HEK293 (cell line): ENCODE results near the gene SSTR5.
A peak's percentile ranks its signal among the peaks of the same experiment; 100 is the strongest.

Source experiments
- FEZF1 ChIP-seq: fragments of 450-650 bp; formaldehyde crosslinking; IDR thresholded peaks from 2 replicates; pipeline ENCODE4 v1.5.1; 2016; ENCODE audit warnings: missing biosample characterization, missing genetic modification characterization
- RBAK ChIP-seq: fragments of 450-650 bp; formaldehyde crosslinking; IDR thresholded peaks from 2 replicates; pipeline ENCODE4 v1.5.1; 2016; ENCODE audit warnings: missing biosample characterization, missing genetic modification characterization
- SCRT1 ChIP-seq: fragments of 450-650 bp; formaldehyde crosslinking; IDR thresholded peaks from 2 replicates; pipeline ENCODE4 v1.5.1; 2016; ENCODE audit warnings: missing biosample characterization, missing genetic modification characterization, borderline replicate concordance
- SP3 ChIP-seq: fragments of 450-650 bp; formaldehyde crosslinking; IDR thresholded peaks from 2 replicates; pipeline ENCODE4 v1.5.1; 2016; ENCODE audit warnings: missing biosample characterization, missing genetic modification characterization
- YY1 ChIP-seq: fragments of 450-650 bp; formaldehyde crosslinking; IDR thresholded peaks from 2 replicates; pipeline ENCODE4 v1.5.1; 2018; ENCODE audit warnings: missing biosample characterization, missing genetic modification characterization
- ZNF16 ChIP-seq: fragments of 450-650 bp; formaldehyde crosslinking; IDR thresholded peaks from 2 replicates; pipeline ENCODE4 v1.5.1; 2016; ENCODE audit warnings: low read depth, missing biosample characterization, missing genetic modification characterization
- ZNF221 ChIP-seq: fragments of 450-650 bp; formaldehyde crosslinking; IDR thresholded peaks from 2 replicates; pipeline ENCODE4 v1.5.1; 2017; ENCODE audit warnings: missing biosample characterization, missing genetic modification characterization, borderline replicate concordance
- ZNF292 ChIP-seq: fragments of 450-650 bp; formaldehyde crosslinking; IDR thresholded peaks from 2 replicates; pipeline ENCODE4 v1.5.1; 2016; ENCODE audit warnings: low read depth, missing biosample characterization, missing genetic modification characterization, borderline replicate concordance
- ZNF404 ChIP-seq: fragments of 450-650 bp; formaldehyde crosslinking; IDR thresholded peaks from 2 replicates; pipeline ENCODE4 v1.5.1; 2017; ENCODE audit warnings: missing biosample characterization, missing genetic modification characterization
- ZNF501 ChIP-seq: fragments of 450-650 bp; formaldehyde crosslinking; IDR thresholded peaks from 2 replicates; pipeline ENCODE4 v1.5.1; 2016; ENCODE audit warnings: missing biosample characterization, missing genetic modification characterization
- ZNF529 ChIP-seq: fragments of 450-650 bp; formaldehyde crosslinking; IDR thresholded peaks from 2 replicates; pipeline ENCODE4 v1.5.1; 2017; ENCODE audit warnings: missing genetic modification characterization, missing biosample characterization; ENCODE audit not compliant: insufficient replicate concordance
- ZNF585B ChIP-seq: fragments of 450-650 bp; formaldehyde crosslinking; IDR thresholded peaks from 2 replicates; pipeline ENCODE4 v1.5.1; 2016; ENCODE audit warnings: missing biosample characterization, missing genetic modification characterization
- ZNF629 ChIP-seq: fragments of 450-650 bp; formaldehyde crosslinking; IDR thresholded peaks from 2 replicates; pipeline ENCODE4 v1.5.1; 2017; ENCODE audit warnings: missing biosample characterization, missing genetic modification characterization
- ZNF654 ChIP-seq: fragments of 450-650 bp; formaldehyde crosslinking; IDR thresholded peaks from 2 replicates; pipeline ENCODE4 v1.5.1; 2016; ENCODE audit warnings: low read depth, missing biosample characterization, missing genetic modification characterization
- ZNF707 ChIP-seq: fragments of 450-650 bp; formaldehyde crosslinking; IDR thresholded peaks from 2 replicates; pipeline ENCODE4 v1.5.1; 2016; ENCODE audit warnings: missing biosample characterization, missing genetic modification characterization
- ZNF776 ChIP-seq: fragments of 450-650 bp; formaldehyde crosslinking; IDR thresholded peaks from 2 replicates; pipeline ENCODE4 v1.5.0; 2017; ENCODE audit warnings: missing biosample characterization, missing genetic modification characterization, borderline replicate concordance
- ZXDB ChIP-seq: fragments of 450-650 bp; formaldehyde crosslinking; IDR thresholded peaks from 2 replicates; pipeline ENCODE4 v1.5.1; 2016; ENCODE audit warnings: missing biosample characterization, missing genetic modification characterization
- TF ChIP-seq, protein P1 (sequence below): fragments of 450-650 bp; formaldehyde crosslinking; IDR thresholded peaks from 2 replicates; pipeline ENCODE4 v1.5.1; 2016; ENCODE audit warnings: missing biosample characterization, missing genetic modification characterization
- TF ChIP-seq, protein P2 (sequence below): fragments of 450-650 bp; formaldehyde crosslinking; IDR thresholded peaks from 2 replicates; pipeline ENCODE4 v1.5.1; 2016; ENCODE audit warnings: missing biosample characterization, missing genetic modification characterization
- TF ChIP-seq, protein P3 (sequence below): fragments of 450-650 bp; formaldehyde crosslinking; IDR thresholded peaks from 2 replicates; pipeline ENCODE4 v1.5.1; 2017; ENCODE audit warnings: missing biosample characterization, mild to moderate bottlenecking, missing genetic modification characterization, moderate library complexity
- TF ChIP-seq, protein P4 (sequence below): fragments of 450-650 bp; formaldehyde crosslinking; IDR thresholded peaks from 2 replicates; pipeline ENCODE4 v1.5.1; 2016; ENCODE audit warnings: missing biosample characterization, missing genetic modification characterization
- TF ChIP-seq, protein P5 (sequence below): IDR thresholded peaks from 2 replicates; pipeline ENCODE4 v1.6.1; 2011; ENCODE audit warnings: mild to moderate bottlenecking, low read depth, low read length, borderline replicate concordance
- TF ChIP-seq, protein P6 (sequence below): fragments of 450-650 bp; formaldehyde crosslinking; IDR thresholded peaks from 2 replicates; pipeline ENCODE4 v1.5.1; 2016; ENCODE audit warnings: missing biosample characterization, missing genetic modification characterization

The SSTR5 gene

DNA sequence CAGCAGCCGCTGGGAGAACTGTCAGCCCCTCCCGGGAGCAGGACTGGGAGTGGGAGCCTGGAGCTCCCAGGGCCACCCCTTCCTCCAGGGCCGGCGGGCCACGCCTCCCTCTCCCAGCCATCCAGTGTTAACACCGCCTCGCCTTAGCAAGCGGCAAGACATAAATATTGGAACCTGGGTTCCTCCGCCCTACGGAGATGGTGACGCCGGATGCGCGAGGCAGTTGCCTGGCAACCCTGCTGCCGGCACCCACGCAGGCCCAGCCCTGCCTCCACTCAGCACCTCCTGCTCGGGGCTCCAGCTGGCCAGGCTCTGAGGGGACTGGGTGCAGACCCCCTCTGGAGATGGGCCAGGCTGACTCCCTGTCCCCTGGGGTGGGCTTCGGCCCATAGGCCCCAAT is 52.9 kb downstream of the SSTR5 start (continued):
- TF ChIP-seq, protein P1, sequence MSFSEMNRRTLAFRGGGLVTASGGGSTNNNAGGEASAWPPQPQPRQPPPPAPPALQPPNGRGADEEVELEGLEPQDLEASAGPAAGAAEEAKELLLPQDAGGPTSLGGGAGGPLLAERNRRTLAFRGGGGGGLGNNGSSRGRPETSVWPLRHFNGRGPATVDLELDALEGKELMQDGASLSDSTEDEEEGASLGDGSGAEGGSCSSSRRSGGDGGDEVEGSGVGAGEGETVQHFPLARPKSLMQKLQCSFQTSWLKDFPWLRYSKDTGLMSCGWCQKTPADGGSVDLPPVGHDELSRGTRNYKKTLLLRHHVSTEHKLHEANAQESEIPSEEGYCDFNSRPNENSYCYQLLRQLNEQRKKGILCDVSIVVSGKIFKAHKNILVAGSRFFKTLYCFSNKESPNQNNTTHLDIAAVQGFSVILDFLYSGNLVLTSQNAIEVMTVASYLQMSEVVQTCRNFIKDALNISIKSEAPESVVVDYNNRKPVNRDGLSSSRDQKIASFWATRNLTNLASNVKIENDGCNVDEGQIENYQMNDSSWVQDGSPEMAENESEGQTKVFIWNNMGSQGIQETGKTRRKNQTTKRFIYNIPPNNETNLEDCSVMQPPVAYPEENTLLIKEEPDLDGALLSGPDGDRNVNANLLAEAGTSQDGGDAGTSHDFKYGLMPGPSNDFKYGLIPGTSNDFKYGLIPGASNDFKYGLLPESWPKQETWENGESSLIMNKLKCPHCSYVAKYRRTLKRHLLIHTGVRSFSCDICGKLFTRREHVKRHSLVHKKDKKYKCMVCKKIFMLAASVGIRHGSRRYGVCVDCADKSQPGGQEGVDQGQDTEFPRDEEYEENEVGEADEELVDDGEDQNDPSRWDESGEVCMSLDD (tag by site-specific recombination), result no peak
- TF ChIP-seq ZNF529 (tag by site-specific recombination) (no peak), ZNF16 (tag by site-specific recombination) (no peak), FEZF1 (tag by site-specific recombination) (no peak), ZNF776 (no peak), SP3 (tag by site-specific recombination) (no peak), ZNF585B (tag by site-specific recombination) (no peak), ZNF404 (tag by site-specific recombination) (no peak), ZNF501 (no peak), RBAK (tag by site-specific recombination) (no peak), ZNF292 (tag by site-specific recombination) (no peak), ZXDB (no peak), ZNF654 (tag by site-specific recombination) (no peak), ZNF221 (tag by site-specific recombination) (no peak), ZNF629 (tag by site-specific recombination) (peak; percentile 30; the same call in 1 of the 2 replicates), YY1 (tag by site-specific recombination) (no peak), ZNF707 (no peak), SCRT1 (tag by site-specific recombination) (no peak)
- TF ChIP-seq, protein P2, sequence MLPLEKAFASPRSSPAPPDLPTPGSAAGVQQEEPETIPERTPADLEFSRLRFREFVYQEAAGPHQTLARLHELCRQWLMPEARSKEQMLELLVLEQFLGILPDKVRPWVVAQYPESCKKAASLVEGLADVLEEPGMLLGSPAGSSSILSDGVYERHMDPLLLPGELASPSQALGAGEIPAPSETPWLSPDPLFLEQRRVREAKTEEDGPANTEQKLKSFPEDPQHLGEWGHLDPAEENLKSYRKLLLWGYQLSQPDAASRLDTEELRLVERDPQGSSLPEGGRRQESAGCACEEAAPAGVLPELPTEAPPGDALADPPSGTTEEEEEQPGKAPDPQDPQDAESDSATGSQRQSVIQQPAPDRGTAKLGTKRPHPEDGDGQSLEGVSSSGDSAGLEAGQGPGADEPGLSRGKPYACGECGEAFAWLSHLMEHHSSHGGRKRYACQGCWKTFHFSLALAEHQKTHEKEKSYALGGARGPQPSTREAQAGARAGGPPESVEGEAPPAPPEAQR (tag by site-specific recombination), result no peak
- TF ChIP-seq, protein P3, sequence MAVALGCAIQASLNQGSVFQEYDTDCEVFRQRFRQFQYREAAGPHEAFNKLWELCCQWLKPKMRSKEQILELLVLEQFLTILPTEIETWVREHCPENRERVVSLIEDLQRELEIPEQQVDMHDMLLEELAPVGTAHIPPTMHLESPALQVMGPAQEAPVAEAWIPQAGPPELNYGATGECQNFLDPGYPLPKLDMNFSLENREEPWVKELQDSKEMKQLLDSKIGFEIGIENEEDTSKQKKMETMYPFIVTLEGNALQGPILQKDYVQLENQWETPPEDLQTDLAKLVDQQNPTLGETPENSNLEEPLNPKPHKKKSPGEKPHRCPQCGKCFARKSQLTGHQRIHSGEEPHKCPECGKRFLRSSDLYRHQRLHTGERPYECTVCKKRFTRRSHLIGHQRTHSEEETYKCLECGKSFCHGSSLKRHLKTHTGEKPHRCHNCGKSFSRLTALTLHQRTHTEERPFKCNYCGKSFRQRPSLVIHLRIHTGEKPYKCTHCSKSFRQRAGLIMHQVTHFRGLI, result no peak
- TF ChIP-seq, protein P4, sequence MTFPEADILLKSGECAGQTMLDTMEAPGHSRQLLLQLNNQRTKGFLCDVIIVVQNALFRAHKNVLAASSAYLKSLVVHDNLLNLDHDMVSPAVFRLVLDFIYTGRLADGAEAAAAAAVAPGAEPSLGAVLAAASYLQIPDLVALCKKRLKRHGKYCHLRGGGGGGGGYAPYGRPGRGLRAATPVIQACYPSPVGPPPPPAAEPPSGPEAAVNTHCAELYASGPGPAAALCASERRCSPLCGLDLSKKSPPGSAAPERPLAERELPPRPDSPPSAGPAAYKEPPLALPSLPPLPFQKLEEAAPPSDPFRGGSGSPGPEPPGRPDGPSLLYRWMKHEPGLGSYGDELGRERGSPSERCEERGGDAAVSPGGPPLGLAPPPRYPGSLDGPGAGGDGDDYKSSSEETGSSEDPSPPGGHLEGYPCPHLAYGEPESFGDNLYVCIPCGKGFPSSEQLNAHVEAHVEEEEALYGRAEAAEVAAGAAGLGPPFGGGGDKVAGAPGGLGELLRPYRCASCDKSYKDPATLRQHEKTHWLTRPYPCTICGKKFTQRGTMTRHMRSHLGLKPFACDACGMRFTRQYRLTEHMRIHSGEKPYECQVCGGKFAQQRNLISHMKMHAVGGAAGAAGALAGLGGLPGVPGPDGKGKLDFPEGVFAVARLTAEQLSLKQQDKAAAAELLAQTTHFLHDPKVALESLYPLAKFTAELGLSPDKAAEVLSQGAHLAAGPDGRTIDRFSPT (tag by site-specific recombination), result no peak
- TF ChIP-seq, protein P5, sequence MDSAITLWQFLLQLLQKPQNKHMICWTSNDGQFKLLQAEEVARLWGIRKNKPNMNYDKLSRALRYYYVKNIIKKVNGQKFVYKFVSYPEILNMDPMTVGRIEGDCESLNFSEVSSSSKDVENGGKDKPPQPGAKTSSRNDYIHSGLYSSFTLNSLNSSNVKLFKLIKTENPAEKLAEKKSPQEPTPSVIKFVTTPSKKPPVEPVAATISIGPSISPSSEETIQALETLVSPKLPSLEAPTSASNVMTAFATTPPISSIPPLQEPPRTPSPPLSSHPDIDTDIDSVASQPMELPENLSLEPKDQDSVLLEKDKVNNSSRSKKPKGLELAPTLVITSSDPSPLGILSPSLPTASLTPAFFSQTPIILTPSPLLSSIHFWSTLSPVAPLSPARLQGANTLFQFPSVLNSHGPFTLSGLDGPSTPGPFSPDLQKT, result no peak
- TF ChIP-seq, protein P6, sequence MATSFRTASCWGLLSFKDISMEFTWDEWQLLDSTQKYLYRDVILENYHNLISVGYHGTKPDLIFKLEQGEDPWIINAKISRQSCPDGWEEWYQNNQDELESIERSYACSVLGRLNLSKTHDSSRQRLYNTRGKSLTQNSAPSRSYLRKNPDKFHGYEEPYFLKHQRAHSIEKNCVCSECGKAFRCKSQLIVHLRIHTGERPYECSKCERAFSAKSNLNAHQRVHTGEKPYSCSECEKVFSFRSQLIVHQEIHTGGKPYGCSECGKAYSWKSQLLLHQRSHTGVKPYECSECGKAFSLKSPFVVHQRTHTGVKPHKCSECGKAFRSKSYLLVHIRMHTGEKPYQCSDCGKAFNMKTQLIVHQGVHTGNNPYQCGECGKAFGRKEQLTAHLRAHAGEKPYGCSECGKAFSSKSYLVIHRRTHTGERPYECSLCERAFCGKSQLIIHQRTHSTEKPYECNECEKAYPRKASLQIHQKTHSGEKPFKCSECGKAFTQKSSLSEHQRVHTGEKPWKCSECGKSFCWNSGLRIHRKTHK, result no peak
